HEK293T (cell line): Measurements from ENCODE around the gene SEMA3A.

ENCODE experiments used
- BHLHE40 ChIP-seq: fragments of 450-650 bp; IDR thresholded peaks from 2 replicates; pipeline ENCODE4 v1.6.1; 2016; ENCODE audit warnings: mild to moderate bottlenecking, moderate library complexity, borderline replicate concordance
- SP1 ChIP-seq: fragments of 450-650 bp; IDR thresholded peaks from 2 replicates; pipeline ENCODE4 v1.6.1; 2017

DNA sequence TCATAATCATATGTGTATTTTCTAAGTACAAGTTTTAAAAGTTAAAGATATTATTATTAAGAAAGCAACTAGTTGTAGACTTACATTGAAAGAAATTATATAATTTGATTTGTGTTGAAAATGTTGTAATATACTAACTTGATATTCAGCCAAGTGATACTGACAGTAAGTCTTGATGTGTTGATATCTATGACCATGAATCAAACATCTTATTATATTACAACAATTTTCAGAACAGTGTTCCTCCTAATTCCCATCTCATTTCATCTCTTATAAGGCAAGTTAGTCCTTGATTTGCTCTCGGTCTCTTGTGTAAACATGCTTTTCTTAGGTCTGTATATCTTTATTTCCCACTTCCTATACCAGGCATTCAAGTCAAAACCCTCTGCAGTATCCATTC lies 276.4 kb downstream of the SEMA3A start:
- no peak for TF ChIP-seq SP1
- TF ChIP-seq BHLHE40, result no peak
